HG03342 (cell line): ENCODE results near the gene EXO1.

Source experiments
- ATAC-seq: cut with Tn5 transposase; IDR thresholded peaks from one replicate; pipeline ENCODE4 v1.9.1; 2021; ENCODE audit warnings: mild to moderate bottlenecking, moderate library complexity; ENCODE audit not compliant: unreplicated experiment

The EXO1 gene

GRCh38 chr1:241881440-241881839, 33.4 kb downstream of the EXO1 start:
- no peak for ATAC-seq

GRCh38 chr1:241883159-241883558, 35.2 kb downstream of the EXO1 start:
- ATAC-seq: no peak

DNA sequence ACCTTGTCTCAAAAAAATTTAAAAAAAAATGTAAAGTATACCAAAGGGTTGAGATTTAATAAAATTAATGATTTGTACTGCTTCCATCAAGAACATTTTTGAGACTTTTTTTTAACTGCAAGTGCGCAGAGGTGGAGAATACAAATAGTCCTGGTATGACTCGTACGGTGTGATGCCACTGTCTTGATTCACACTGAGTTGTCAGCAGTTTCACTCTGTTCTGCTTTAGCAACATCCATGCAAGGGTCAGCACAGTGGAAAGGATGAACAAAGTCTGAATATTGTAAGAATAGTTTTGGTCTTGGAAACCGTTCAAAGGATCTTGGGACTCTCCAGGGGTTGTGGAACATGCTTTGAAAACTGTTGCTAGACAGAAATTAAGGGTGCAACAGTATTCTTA, 40.2 kb downstream of the EXO1 start:
- ATAC-seq: no peak

GRCh38 chr1:241891296-241891695, 43.3 kb downstream of the EXO1 start:
- ATAC-seq: no peak

- ATAC-seq: no peak
Measured at GRCh38 chr1:241894016-241894415, 46.0 kb downstream of the EXO1 start.

DNA sequence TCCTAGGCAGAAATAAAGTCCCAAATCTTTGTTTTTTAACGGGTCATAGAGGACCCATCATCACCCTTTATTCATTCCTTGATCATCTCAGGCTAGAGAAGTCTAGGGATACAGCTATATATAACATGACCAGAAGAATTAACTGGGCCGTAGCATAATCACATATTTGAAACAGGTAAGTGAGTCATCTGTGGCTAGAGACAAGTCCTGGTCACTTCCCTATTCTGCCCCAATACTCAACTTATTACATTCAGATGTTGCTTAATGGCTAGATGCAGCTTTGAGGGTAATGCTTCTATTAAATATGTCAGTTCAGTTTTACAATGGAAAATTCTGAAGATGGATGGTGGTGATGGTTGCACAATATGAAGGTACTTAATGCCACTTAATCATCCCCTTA, 47.0 kb downstream of the EXO1 start:
- ATAC-seq: peak; percentile 93

- ATAC-seq: no peak
Measured at GRCh38 chr1:241896670-241896962, 48.6 kb downstream of the EXO1 start.

DNA sequence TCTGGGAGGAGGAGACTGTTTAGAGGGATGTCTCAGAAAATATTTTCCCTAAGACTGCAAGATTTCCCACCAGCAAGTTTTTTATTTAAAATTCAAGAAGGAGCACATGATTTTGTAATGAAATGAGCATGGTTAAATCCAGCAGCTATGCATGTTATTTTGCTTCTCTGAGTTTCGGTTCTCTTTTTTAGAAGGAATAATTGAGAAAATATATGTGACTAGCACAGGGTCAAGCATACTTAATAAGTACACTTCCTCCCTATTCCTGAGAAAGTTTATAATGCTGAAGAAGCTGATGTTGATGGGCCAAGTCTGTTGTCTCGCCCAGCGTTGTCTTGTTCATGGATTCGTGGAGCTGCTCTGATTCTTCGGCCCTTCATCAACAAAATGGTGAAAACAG, 51.2 kb downstream of the EXO1 start:
- ATAC-seq: no peak

- ATAC-seq: no peak
Measured at GRCh38 chr1:241900381-241900780, 52.4 kb downstream of the EXO1 start.

- no peak for ATAC-seq
Measured at GRCh38 chr1:241902391-241903065, 54.5 kb downstream of the EXO1 start.

GRCh38 chr1:241916196-241916595, 68.2 kb downstream of the EXO1 start:
- ATAC-seq: no peak

GRCh38 chr1:241917487-241917886, 69.5 kb downstream of the EXO1 start:
- ATAC-seq: no peak

DNA sequence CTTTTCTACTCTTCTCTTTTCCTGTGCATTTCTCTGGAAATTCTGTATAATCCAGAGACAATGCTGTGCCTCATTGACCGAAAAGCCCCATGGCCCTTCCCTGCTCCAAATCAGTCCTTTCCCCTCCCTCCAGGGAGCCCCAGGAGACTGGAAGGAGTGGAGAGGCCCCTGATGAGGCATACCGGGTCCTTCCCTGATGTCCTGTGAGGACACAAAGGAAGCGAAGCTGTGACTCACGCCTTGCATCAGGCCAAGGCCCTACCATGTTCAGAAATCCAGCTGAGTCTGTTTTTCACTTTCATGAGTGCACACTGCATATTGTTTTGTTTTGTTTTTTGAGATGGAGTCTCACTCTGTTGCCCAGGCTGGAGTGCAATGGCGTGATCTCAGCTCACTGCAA, 70.9 kb downstream of the EXO1 start:
- no peak for ATAC-seq

- no peak for ATAC-seq
Measured at GRCh38 chr1:241924080-241924808, 76.2 kb downstream of the EXO1 start.

- no peak for ATAC-seq
Measured at GRCh38 chr1:241926141-241926540, 78.1 kb downstream of the EXO1 start.

- ATAC-seq: no peak
Measured at GRCh38 chr1:241927321-241927720, 79.3 kb downstream of the EXO1 start.

GRCh38 chr1:241932845-241933244, 84.8 kb downstream of the EXO1 start:
- no peak for ATAC-seq

GRCh38 chr1:241934201-241934848, 86.3 kb downstream of the EXO1 start:
- ATAC-seq: no peak

- ATAC-seq: no peak
Measured at GRCh38 chr1:241934866-241935265, 86.9 kb downstream of the EXO1 start.
